NCI-H146 (cell line): Measurements from ENCODE around the gene CAPN12.

Experiments used
- DNase-seq: peaks from one replicate; lab custom pipeline; 2025; lab: John Stamatoyannopoulos, UW

The CAPN12 gene

DNA sequence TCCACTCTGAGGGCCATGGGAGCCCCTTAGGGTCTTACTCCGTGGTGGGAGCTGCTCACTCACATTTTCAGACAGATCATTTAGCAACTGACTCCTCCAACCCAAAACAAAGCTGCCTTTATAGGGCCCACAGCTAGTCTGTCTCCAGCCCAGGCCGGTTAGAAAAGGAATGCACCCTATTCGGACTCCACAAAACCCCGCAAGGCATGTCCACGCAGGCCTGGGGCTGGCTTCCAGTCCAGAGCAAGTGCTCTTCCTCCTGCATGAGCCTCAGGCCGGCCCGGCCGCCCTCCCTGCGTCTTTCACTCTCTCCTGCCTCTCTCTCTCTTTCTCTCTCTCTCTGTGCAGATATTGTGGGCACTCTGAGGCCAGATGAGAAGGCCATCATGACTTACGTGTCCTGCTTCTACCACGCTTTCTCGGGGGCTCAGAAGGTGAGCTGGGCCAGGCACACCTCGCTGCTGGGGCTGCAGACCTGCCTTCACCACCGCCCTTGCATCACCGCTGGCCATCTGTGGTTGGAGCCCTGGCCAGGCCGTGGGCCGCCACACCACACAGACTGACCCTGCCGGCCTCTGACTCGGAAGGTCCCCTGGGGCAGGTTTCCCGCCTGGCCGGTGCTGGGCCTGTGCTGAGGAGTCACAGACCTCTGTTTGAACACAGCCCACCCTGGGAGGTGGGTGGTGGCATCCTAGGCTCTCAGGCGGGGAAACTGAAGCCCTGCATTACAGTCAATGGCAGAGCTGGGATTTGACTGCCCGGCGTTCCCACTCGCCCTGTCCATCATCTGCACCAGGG, 33.1 kb downstream of the CAPN12 start:
- no peak for DNase-seq

DNA sequence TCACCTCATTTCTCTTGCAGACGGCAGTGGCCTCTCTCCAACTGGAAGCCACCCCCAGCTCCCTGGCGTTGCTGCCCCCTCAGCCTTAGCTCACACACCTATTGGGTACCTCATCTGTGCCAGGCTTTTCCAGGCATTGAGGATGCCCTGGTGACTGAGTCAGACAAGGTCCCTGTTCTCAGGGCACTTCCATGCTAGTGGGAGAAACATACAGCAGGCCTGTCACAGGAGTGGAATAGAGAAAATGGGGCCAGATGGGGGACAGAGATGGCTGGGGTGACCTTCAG, 33.9 kb downstream of the CAPN12 start:
- no peak for DNase-seq

DNA sequence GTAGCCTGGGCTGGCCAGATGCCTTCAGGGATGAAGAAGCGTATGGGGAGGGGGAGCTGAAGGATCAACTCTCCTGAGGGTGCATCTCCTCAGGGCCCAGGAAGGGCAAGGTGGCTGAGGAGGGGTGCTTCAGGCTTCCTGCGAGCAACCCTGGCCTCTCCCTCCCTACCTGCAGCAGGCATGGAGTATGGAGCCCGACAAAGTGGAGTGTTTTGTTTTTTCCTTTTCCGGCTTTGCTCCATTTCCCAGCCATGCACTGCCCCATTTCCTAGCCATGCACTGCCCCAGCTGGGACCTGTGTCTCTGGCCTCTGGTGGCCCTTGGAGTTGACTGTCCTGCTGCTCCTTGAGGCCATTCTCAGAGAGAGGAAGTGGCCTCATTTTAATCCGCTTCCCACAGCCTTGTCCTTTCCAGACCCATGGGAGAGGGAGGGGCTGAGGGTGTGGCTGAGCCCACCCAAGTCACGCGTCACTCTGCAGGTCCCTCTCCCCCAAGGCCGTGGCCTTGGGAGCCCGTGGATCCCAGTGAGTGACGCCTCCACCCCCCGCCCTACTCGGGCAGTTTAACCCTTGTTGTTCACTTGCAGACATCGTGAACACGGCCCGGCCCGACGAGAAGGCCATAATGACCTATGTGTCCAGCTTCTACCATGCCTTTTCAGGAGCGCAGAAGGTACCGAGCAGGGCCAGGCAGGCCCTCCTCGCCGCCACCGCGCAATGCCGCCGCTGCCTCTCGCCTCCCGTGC, 34.4 kb downstream of the CAPN12 start:
- DNase-seq, result no peak

DNA sequence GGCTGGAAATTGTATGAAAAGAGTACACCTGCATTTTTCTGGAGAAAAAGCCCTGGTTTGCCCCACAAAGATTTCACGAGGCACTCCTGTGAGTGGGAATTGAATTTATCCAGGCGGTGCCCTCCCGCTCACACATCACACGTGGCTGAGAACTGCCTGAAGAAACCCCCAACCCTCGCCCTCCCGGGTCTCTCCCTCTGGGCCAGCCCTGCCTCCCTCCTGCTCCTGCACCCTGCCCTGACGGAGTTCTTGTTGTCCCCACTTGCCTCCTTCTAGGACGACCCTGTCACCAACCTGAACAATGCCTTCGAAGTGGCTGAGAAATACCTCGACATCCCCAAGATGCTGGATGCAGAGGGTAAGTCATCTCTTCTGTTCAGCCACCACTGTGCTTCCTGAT, 35.2 kb downstream of the CAPN12 start:
- no peak for DNase-seq

DNA sequence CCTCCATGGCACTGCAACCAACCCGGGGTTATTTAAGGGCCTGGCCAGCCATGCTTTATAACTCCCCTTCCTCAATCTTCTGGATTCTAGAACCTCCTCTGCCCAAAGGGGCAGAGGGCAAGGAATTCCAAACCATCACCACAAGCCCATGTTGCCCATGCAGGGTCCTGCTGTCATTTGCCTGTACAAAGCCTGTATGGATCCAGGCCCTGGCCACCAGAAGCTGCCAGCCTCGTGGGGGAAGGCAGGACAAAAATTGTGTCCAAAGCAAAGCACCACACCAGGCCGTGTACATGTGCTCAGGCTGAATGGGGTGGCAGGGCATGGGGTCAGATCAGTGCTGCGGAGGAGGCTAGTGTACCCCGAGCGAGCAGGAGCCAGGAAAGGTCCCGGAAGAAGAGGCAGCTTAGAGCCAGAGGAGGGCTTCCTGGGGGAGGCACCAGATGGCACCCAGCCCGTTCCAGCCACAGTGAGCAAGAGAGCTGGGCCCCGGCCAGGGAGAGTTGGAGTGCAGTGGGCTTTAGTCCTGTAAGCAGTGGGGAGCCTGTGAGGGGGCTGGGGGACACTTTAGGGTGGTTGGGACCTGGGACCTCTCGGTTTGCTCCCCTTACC, 35.8 kb downstream of the CAPN12 start:
- DNase-seq, result no peak

DNA sequence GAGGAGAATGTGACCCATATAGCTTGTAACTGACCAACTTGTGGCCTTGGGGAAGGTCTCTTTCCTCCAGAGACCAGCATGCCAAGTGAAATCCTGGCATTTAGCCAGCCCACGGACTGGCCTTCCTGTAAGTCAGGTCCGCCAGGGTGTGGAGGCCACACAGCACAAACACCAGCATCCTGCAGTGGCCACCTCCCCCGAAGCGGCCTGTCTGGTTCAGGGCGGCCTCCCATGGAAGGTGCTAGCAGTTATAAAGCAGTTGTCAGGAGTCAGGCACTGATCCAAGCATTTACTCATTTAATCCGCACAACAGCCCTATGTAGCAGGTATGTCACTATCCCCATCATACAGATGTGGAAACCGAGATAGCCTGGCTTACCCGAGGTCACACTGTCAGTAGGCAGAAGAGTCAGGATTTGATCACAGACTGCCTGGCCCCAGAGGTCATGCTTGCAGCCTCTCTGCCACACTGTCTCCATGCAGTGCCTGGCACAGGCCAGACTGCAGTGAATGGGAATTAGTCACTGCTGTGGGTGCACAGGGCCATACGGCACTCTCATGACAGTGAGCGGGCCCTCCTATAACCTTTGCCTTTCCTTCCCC, 36.7 kb downstream of the CAPN12 start:
- DNase-seq, result no peak

DNA sequence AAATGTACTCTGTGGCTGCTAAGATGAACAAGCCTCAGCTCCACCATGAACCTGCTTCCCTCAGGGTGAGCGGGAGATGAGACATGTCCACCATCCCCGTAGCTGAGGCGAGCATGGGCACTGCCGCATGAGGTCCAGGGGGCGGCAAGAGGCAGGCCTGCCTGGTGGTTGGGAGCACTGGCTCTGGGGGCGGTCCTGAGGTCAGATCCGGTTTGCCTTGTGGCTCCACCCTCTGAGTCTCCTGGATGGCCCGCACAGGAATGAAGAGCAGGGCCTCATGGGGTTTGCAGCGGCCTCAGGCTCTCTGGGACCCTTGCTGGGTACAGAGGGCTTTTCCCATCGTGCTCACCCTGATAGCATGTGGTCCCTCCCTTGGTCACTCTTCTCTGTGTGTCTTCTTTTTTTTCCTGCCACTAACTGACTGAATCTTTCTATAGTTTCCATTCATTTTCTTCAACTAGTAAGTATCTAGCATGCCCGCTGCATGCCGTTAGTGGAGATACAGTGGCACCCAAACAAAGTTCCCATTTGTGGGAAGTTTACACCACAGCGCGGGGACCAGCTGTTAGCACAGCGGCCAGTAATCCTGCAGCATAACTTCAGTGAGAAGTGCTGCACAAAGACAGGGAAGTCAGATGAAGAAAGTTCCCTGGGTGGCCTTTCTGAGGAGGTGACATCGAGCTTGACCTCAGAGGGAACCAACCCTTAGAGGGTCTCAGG, 37.3 kb downstream of the CAPN12 start:
- DNase-seq, result no peak

DNA sequence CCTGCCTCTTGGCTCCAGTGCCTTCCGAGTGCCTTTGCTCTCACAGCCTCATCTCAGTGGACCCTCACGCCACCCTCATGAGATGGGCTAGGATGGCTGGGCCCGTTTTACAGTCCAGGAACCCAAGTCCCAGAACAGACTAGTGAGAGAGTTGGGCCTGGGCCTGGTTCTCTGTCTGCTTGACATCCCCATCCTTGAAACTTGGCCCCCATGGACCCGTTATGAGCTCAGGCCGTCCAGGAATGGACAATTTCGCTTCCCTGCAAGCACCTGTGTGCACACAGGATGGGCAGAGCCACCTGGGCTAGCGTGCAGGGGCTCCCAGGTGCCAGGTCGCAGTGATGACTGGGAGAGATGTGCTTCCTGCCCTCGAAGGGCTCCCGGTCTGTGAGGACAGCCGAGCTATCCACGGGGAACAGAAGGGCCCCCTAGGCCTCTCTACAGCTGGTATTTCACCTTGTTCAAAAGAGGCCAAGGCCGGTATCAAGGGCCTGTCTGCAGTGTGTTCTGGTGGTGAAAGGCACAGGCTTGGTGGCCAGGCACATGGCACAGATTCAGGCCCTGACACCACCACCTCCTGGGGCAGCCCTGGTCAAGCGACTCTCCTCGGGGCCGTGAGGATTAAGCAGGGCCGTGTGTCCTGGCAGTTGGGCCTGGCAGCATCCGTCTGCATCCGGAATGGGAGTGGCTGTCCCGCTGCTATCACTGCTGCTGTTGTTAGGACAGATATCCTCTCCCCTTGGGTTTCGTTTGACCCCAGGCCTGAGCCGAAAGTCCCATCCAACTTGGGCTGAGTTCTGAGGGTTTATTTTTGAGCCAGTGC, 38.9 kb downstream of the CAPN12 start:
- no peak for DNase-seq

DNA sequence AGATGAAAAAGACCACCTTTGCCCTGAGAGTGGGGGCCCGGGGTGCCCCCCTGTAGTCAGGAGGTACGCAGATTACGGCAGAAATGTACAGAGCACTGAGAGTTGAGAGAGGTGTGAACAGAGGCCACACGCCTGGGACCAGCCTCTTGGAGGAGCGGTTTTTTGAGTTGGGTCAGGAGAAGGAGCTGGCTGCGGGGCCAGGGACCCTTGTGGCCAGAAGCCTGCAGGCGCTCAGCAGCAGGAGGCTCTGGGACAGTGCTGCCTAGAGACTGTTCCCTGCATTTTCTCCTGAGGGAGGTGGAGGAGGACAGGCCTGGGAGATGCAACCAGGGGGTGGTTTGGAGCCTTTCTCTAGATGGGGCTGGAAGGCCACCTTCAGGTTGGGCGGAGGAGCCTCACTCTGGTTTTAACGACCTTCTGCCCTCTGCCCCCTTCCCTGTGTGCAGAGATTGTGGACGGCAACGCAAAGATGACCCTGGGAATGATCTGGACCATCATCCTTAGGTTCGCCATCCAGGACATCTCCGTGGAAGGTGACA, 39.7 kb downstream of the CAPN12 start:
- DNase-seq, result no peak

DNA sequence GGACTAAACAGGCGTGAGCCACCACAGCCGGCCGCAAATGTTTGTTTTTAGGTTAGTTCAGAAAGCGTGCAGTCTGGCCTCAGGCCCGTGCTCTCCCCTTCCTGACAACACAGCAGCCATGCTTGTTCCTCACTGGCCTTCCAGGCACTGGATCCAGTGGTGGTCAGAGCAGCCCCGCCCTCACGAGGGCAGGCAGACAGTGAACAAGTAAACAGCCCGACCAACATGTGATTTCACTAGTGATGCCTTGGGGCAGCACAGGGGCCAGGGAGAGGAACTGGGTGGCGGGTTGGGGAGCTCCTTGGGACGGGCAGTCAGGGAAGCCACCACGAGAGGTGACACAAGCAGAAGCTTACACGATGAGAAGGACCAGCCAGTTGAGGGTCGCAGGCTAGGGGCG, 40.8 kb downstream of the CAPN12 start:
- no peak for DNase-seq

DNA sequence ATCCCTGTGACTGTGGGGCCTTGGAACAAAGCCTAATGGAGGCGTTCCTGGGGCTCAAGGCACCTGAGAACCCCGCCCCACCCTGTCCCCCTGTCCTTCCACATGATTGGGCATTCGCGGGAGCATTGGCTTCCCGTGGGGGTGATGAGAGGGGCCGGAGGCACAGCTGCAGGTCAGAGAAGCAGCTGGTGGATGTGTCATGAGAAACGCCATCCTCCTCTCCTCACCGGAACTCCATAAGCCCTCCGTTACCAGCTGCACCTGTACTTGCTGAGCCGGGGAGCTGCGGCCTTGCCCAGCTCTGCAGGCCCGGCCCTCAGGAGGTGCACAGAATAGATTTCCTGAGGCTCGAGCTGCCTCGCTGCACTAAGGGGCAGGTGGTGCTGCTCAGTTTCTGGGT, 42.0 kb downstream of the CAPN12 start:
- no peak for DNase-seq

DNA sequence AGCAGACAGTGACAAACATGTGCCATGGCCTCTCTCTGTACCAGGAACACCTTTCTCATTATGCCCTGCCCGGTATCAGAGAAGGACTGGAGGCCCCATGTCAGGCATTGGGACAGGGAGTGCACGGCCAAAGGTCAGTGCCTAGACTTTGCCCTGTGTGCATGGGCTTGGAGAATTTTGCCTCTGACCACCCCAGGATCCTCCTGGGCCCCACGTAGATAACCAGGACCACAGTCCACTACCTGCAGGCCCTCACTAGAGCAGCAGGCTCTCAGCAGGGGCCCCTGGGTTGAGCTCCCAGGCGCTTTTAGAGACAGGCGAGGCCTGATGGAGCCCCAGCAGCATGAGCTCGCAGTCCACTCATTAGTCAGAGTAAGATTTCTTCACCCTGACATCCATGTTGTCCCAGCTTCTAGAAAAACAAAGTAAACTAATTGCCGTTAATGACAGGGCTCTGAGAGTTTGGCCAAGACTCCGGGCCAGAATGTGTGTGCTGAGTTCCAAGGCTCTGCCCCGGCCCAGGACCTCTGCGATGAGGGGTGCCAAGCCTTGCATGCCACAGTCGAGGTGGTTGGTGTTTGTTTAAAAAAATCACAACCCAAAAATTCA, 42.7 kb downstream of the CAPN12 start:
- no peak for DNase-seq

DNA sequence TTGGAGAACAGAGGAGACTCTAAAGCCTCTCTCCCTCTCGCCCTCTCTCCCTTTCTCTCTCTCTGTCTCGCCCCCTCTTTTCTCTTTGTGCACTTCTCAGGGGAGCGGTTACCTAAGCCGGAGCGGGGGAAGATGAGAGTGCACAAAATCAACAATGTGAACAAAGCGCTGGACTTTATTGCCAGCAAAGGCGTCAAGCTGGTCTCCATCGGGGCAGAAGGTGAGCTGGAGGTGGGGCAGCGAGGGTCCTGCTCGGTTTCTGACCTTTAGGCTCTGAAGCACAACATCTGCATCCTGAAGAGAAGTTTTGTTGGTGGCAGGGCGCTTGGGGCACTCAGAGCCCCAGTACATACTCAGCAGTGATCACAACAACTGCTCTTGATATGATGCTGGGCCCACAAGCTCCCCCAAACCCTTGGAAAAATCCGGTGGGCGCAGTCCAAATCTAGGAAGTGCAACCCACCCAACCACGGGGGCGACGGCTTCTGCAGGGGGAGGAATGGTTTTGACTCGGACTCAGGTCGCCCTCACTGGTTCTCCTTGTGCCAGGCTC, 43.3 kb downstream of the CAPN12 start:
- no peak for DNase-seq

DNA sequence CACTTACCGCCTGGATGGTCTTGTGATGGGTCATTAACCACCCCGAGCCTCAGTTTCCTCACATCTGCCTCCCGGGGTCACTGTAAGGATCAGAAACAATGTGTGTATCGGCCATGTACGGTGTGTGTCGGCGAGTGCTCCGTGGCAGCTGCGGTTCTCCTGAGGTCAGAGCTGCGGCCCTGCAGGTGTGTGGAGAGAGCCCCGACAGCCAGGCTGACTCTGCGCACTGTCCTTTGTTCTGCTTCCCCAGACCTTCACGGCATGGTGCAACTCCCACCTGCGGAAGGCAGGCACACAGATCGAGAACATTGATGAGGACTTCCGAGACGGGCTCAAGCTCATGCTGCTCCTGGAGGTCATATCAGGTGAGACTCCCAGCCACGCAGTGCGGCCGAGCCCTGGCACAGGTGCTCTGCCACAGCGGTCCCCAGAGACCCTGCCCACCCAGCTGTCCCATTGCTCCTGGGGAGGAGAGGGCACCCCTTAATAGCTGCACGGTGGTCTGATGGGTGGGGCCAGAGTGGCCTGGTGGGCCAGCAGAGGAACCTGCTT, 43.8 kb downstream of the CAPN12 start:
- no peak for DNase-seq

DNA sequence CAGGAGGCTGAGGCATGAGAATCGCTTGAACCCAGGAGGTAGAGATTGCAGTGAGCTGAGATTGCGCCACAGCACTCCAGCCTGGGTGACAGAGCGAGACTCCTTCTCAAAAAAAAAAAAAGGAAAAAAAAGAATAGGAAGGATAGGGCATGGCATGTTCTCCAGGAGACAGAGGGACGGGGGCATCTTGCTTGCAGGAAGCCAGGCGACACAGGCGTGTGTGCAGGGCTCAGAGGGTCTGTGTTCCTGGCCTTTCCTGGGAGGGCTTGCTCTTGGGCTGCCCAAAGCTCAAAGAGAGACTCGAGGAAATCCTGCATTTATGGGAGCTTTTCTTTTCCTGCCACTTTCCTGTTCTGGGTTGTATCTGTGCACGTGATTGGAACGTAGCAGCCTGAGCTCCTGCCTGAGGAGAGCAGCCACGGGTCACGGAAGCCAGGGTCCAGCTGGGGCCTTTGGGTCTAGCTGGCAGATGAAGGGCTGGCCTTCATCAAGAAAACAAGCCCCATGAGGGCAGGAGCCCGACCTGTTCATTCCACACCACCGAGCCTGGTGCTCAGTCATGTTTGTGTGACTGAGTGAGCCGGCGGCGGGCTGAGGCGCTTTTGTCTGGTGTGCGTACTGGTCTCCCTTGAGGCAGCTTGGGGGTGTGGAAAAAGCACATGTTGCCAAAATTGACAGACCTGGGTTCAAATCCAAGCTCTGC, 44.5 kb downstream of the CAPN12 start:
- DNase-seq, result no peak

DNA sequence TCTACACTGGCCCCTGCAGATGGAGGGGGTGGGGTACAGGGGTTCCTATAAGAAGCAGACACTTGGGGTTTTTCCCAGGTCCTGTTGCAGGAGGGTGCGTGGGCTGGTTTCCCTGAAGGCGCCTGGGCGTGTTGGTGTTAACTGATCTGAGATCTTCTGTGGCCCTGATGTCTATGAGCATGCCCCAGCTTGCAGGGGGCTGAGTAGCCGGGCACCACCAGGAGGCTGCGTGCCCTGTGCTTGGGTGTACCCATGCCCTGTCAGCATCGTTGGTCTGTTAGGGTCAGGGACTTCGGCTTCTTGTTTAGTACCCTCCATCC, 45.3 kb downstream of the CAPN12 start:
- DNase-seq, result no peak

DNA sequence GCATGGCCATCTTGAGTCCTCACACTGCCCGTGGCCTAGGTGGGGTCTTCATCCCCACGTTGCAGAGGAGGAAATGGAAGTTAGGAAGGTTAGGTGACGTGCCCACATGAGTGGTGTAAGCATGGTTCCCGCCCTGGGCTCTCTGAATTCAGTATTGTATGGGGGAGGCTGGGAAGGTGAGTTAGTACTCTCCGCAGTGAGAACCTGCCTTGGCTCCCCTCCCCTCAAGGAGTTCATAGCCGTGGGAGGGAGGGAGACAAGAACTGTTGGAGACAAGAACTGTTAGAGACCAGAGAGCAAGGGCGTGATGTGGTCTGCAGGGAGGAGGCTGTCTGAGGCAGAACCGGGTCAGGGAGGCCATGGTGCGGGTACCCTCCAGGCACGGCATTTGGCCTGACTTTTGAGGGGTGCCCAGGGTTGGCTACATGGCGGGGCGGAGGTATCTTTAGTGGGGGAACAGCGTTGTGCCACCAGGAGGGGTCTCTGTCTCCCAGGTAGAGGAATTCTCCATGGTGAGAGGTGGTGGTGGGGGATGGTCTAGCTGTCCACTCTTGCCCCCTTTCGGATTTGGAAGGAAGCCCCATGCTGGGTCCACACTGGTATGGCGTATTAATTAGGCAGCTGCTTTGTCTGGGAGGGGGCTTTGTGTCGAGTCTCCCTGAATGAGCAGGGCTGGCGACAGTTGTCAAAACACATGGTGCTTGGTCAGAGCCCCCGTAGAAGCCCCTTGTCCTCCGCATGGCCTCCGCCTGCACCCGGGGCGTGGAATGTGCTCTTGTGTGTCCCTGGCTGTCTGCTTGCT, 45.8 kb downstream of the CAPN12 start:
- no peak for DNase-seq

DNA sequence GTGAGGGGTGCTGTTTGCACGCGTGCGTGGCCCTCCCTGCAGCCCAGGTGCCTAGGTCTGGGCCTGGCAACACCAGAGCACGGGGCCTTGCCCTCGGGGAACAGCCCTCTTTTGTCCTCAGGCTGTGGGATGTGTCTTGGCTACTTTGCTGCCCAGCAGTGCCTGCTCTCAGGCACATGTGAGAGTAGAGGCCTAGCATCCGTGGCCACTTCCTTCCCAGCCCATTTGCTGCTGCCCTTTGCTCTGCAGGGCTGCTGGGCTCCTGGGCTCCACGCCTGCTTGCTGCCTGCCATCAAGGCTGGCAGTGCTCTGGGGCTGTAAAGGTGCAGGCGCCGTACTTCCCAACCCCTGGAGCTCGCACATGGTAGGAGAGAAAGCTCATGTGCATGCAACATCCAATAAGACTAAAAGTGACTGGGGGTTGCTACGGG, 46.6 kb downstream of the CAPN12 start:
- DNase-seq, result no peak

DNA sequence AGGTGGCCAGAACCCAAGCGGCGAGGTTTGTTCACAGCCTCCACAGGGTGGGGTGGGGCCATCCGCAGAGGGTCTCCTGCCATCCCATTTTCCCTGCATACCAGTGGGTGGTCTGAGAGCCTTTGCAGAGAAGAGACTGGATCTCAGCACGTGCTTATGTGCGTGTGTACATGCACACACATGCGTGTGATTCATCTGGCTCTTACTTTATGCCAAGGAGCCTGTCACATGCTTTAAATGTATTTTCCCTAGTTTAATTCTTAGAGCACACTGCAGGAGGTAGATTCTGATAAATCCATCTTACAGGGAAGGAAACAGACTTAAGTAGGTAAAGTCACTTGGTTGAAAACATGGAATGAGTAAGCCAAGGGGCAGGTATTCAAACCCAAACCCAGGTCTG, 47.1 kb downstream of the CAPN12 start:
- no peak for DNase-seq
